Inferior parietal cortex (tissue), 1 donor: Measurements from ENCODE around the gene ATRNL1.

Source experiments
- DNase-seq: peaks from one replicate; pipeline ENCODE4 v3.0.0-alpha.2; 2016; ENCODE audit errors: extremely low spot score

Gene ATRNL1

GRCh38 chr10:115980470-115980869 lies 887.3 kb downstream of the ATRNL1 start:
- DNase-seq, result no peak

GRCh38 chr10:115981081-115981480 lies 887.9 kb downstream of the ATRNL1 start:
- no peak for DNase-seq

GRCh38 chr10:115982076-115982475 lies 888.9 kb downstream of the ATRNL1 start:
- DNase-seq, result no peak

GRCh38 chr10:115982526-115982925 lies 889.4 kb downstream of the ATRNL1 start:
- no peak for DNase-seq

- no peak for DNase-seq
These were observed 892.6 kb downstream of the ATRNL1 start for GRCh38 chr10:115985786-115986185.

- no peak for DNase-seq
These were observed 895.2 kb downstream of the ATRNL1 start for GRCh38 chr10:115988380-115988779.

GRCh38 chr10:115989621-115990020 lies 896.5 kb downstream of the ATRNL1 start:
- no peak for DNase-seq

GRCh38 chr10:115992236-115992986 lies 899.2 kb downstream of the ATRNL1 start:
- no peak for DNase-seq

- no peak for DNase-seq
These were observed 902.9 kb downstream of the ATRNL1 start for GRCh38 chr10:115996031-115996430.

GRCh38 chr10:115998301-115998700 lies 905.1 kb downstream of the ATRNL1 start:
- no peak for DNase-seq
